Fibroblast of lung (primary cell): ENCODE data around the gene BDH1. TPM values are rescaled to one million over a fixed set of nuclear protein-coding genes. Genes with fewer than 3 reads are reported as not detected.
A peak's percentile ranks its signal among the peaks of the same experiment; 100 is the strongest.

Experiments used
- DNase-seq, 2 donors: peaks; one replicate each; pipeline versions ENCODE4 v3.0.0 to v3.0.0-alpha.2; 2010; ENCODE audit warnings: low read depth in 2 of 2
- H2AFZ ChIP-seq: 2 replicates; pipeline ENCODE4 v1.5.1; 2012; ENCODE audit warnings: low read length, control low read depth, inconsistent platforms
- H3K27ac ChIP-seq: 2 replicates; pipeline ENCODE4 v1.5.1; 2011; ENCODE audit warnings: low read length, control low read depth; ENCODE audit not compliant: insufficient read depth
- H3K27me3 ChIP-seq: 2 replicates; pipeline ENCODE4 v1.5.1; 2011; ENCODE audit warnings: mild to moderate bottlenecking, low read length; ENCODE audit not compliant: control insufficient read depth, insufficient read depth
- H3K36me3 ChIP-seq: 2 replicates; pipeline ENCODE4 v1.5.1; 2011; ENCODE audit warnings: low read length; ENCODE audit not compliant: control insufficient read depth, insufficient read depth
- H3K4me1 ChIP-seq: 2 replicates; pipeline ENCODE4 v1.5.1; 2011; ENCODE audit warnings: low read length; ENCODE audit not compliant: control insufficient read depth, insufficient read depth; ENCODE audit errors: extremely low read depth
- H3K4me2 ChIP-seq: 2 replicates; pipeline ENCODE4 v1.5.1; 2011; ENCODE audit warnings: low read length, control low read depth; ENCODE audit not compliant: insufficient read depth; ENCODE audit errors: extremely low read depth
- H3K4me3 ChIP-seq, 4 experiments: fragments of 200-600 bp in 1 of 4; sonication (generic) in 1 of 4; replicated peaks in 1 of 4; 2 replicates each; pipeline ENCODE4 v1.5.1; 2011 to 2016; ENCODE audit warnings: low read length in 4 of 4, low read depth in 3 of 4, mild to moderate bottlenecking in 3 of 4, control low read depth in 2 of 4, inconsistent platforms in 1 of 4, mixed read lengths in 1 of 4; ENCODE audit not compliant: insufficient read depth in 1 of 4; ENCODE audit errors: control extremely low read depth in 1 of 4
- H3K79me2 ChIP-seq: 2 replicates; pipeline ENCODE4 v1.5.1; 2012; ENCODE audit warnings: mild to moderate bottlenecking, low read length, inconsistent platforms; ENCODE audit not compliant: control insufficient read depth, insufficient read depth
- H3K9ac ChIP-seq: 2 replicates; pipeline ENCODE4 v1.5.1; 2011; ENCODE audit warnings: mild to moderate bottlenecking, low read length, control low read depth; ENCODE audit not compliant: insufficient read depth
- H3K9me3 ChIP-seq: 2 replicates; pipeline ENCODE4 v1.5.1; 2012; ENCODE audit warnings: low read depth, low read length; ENCODE audit not compliant: control insufficient read depth, insufficient read depth
- H4K20me1 ChIP-seq: 2 replicates; pipeline ENCODE4 v1.5.1; 2011; ENCODE audit warnings: low read length; ENCODE audit not compliant: control insufficient read depth, insufficient read depth; ENCODE audit errors: extremely low read depth
- CTCF ChIP-seq, 2 donors: IDR thresholded peaks in 1 of 2; conservative IDR thresholded peaks in 1 of 2; 1 replicate in 1 of 2; 2 replicates in 1 of 2; pipeline ENCODE4 v1.5.1; 2011 to 2012; ENCODE audit warnings: low read length in 2 of 2, control low read depth in 1 of 2, inconsistent platforms in 1 of 2, low read depth in 1 of 2, mild to moderate bottlenecking in 1 of 2
- EZH2 ChIP-seq: IDR thresholded peaks from 2 replicates; pipeline ENCODE4 v1.5.1; 2012; ENCODE audit warnings: low read length, control low read depth, mild to moderate bottlenecking; ENCODE audit errors: missing control alignments
- polyA plus RNA-seq, 2 donors: library from polyadenylated mRNA; depleted of rRNA in 1 of 2; stranded (reverse) in 1 of 2; unstranded in 1 of 2; fragments of >200 nt; gene quantifications; 2 replicates each; pipeline ENCODE4 v1.2.1, GENCODE V29; 2011 to 2012; ENCODE audit warnings: missing spikeins in 1 of 2
- total RNA-seq: library from RNA; depleted of rRNA; stranded (reverse); fragments of >200 nt; gene quantifications from 2 replicates; pipeline ENCODE4 v1.2.1, GENCODE V29; 2014

Gene BDH1
- total and polyA plus RNA-seq, 2 donors (not counting 1 experiment from before 2014, with no cell fraction given), result 0.66 to 3.1 TPM

- peak overlapping the region; percentile 54 to 92 (median 62) for H3K4me3 ChIP-seq
- peak overlapping the region; percentile 91 for H3K4me2 ChIP-seq
- H3K9me3 ChIP-seq, result no peaks in the 10 kb centered on the region
- H3K36me3 ChIP-seq, result no peaks in the 10 kb centered on the region
- peaks cover 18% of the 10 kb centered on the region for H3K27me3 ChIP-seq
- H3K9ac ChIP-seq, result peak overlapping the region; percentile 69
- no peaks in the 10 kb centered on the region for H4K20me1 ChIP-seq
- no peaks in the 10 kb centered on the region for H3K79me2 ChIP-seq
- peak; percentile 41 to 58 for TF ChIP-seq CTCF (conservative IDR thresholded peaks at IDR 0.05 in 1 of 2, IDR thresholded peaks at IDR 0.05 in 1 of 2; ENCODE audit: low read depth in 1 of 2, low read length in 2 of 2)
- TF ChIP-seq EZH2, result no peak
- peaks cover 6% of the 10 kb centered on the region for H3K4me1 ChIP-seq
- peak overlapping the region; percentile 85 for H2AFZ ChIP-seq
- DNase-seq, result peak; percentile 96
- peak overlapping the region; percentile 84 for H3K27ac ChIP-seq
Measured at GRCh38 chr3:197554562-197555280, 1.0 kb downstream of the BDH1 start.

GRCh38 chr3:197554196-197554561 is 1.6 kb downstream of the BDH1 start:
- Histone ChIP-seq H4K20me1 (no peaks in the 10 kb centered on the region), H3K9me3 (no peaks in the 10 kb centered on the region), H3K27me3 (peaks cover 16% of the 10 kb centered on the region), H3K36me3 (no peaks in the 10 kb centered on the region), H3K4me1 (peaks cover 6% of the 10 kb centered on the region), H3K4me2 (peak overlapping the region; percentile 91), H3K9ac (peak overlapping the region; percentile 45), H3K27ac (peak overlapping the region; percentile 84), H3K79me2 (no peaks in the 10 kb centered on the region), H2AFZ (peak overlapping the region; percentile 85), H3K4me3 (peak overlapping the region; percentile 54 to 92 (median 62))
- no peak for DNase-seq
- no peak for TF ChIP-seq EZH2

- TF ChIP-seq CTCF (conservative IDR thresholded peaks at IDR 0.05 in 1 of 2, IDR thresholded peaks at IDR 0.05 in 1 of 2; ENCODE audit: low read depth in 1 of 2, low read length in 2 of 2), result no peak
- no peak for TF ChIP-seq EZH2
- no peak overlapping the region for H3K9ac ChIP-seq
- H2AFZ ChIP-seq, result no peak overlapping the region
- no peak overlapping the region for H3K4me3 ChIP-seq
- no peak overlapping the region for H3K4me2 ChIP-seq
- no peak for DNase-seq
- peaks cover 6% of the 10 kb centered on the region for H3K4me1 ChIP-seq
- H3K27me3 ChIP-seq, result peaks cover 6% of the 10 kb centered on the region
- no peak overlapping the region for H3K27ac ChIP-seq
- no peaks in the 10 kb centered on the region for H3K79me2 ChIP-seq
- no peaks in the 10 kb centered on the region for H4K20me1 ChIP-seq
- H3K9me3 ChIP-seq, result no peaks in the 10 kb centered on the region
- no peaks in the 10 kb centered on the region for H3K36me3 ChIP-seq
Measured at GRCh38 chr3:197552198-197552597, 3.6 kb downstream of the BDH1 start.
